Endothelial cell of coronary artery (primary cell): ENCODE results near the gene C14orf39. TPM values are rescaled to one million over a fixed set of nuclear protein-coding genes. Genes with fewer than 3 reads are reported as not detected.

Experiments used
- total RNA-seq: library from RNA; depleted of rRNA; stranded (reverse); fragments of >200 nt; gene quantifications from 2 replicates; pipeline ENCODE4 v1.2.3, GENCODE V29; 2014

C14orf39 gene, protein sequence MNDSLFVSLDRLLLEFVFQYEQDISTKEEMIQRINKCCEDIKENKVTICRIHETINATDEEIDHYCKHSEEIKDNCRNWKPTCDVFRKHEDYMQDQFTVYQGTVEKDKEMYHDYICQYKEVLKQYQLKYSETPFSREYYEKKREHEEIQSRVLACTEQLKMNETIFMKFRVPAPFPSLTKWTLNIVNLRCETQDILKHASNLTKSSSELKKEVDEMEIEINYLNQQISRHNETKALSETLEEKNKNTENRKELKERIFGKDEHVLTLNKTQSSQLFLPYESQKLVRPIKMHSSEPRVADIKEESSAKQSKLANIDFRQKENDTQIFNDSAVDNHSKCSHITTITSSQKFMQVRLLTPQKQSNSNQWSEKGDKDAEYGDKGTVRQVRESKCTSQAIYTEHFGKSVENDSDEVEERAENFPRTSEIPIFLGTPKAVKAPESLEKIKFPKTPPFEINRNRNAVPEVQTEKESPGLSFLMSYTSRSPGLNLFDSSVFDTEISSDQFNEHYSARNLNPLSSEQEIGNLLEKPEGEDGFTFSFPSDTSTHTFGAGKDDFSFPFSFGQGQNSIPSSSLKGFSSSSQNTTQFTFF
- under 0.01 TPM in 1 of 2 replicates, not detected in the other for total RNA-seq

DNA sequence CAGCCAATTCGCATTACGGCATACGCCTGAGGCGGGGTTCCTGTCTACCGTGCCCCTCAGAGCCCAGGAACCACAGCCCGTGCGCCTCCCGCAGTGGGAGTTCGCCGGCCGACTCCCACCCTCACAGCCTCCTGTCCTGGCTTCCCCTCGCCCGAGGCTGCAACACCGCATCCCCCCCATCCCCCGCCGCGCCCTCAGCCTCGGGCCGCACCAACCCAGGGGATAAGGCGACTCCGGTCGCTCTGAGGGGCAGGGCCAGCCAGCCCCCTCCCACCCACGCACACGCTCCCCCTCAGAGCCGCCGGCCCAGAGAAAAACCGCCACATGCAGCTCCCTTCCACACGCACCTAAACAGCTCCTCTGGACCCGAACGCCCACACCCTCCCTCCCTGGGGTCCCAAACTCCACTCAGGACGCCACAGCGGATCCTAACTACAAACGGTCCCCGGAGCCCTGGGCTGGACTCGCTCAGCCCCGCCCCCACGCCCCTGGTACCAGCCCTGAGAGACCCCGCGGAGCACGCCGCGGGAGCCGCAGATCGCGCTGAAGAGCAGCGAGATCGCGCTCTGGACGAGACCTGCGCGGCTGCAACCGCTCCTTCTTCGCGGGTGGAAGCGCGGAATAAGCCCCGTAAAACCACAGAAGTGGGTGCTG is at the start of gene C14orf39:
Gene C14orf39 (minus strand): TSS at position 466 of the 654 bp plus-strand sequence. CDS start 985 bp downstream, outside the sequence.

DNA sequence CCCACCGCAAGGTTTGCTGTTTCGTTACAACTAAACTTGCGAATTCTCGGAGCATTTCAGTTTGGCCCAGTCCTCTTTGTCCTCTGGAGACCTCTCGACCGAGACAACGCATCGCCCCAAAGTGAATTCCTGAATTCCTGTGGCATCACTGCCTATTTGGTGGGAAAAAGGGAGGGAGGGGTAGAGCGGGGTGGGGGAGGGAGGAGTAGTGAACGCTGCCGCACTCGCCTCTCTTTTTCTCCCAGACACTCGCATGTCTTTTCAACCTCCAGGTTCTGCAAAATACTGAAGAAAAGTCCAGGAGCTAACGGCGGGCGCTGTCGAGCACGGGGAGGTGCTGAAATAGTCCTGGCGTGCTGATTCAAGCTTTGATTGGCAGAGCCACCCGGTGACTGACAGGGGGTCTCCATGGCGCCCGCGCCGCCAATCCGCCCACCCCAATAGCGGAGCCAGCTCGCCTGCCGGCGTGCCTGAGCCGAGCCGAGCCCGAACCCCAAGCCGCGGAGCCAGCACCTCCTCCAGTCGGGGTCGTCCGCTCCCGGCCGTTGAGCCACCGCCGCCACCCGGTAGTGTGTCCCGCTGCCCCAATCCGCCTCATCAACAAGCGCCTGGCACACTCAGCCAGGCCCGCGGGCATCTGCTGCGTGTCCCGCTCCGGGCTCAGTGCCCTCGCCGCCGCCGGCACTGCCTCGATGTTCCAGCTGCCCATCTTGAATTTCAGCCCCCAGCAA is 23.0 kb upstream of the C14orf39 start, which contains the start of gene SIX6:
Gene SIX6 (plus strand): TSS at position 440 of the 731 bp plus-strand sequence. CDS start 253 bp downstream, at position 693.

Other genes with a start within 250 kb of the C14orf39 start
- 13.9 and 18.6 TPM in 2 replicates for gene PPM1A, start 236.8 kb downstream of the C14orf39 start, total RNA-seq
- gene SIX6, start 23.1 kb upstream of the C14orf39 start, total RNA-seq: not detected in 2 replicates
- gene SIX1, start 163.4 kb upstream of the C14orf39 start, total RNA-seq: 0.27 and 0.28 TPM in 2 replicates
- gene SIX4, start 238.3 kb upstream of the C14orf39 start, total RNA-seq: 2.2 and 2.4 TPM in 2 replicates
- gene MNAT1, start 248.7 kb upstream of the C14orf39 start, total RNA-seq: 48.6 and 49.3 TPM in 2 replicates